Umbilical cord (tissue), 2 donors: Measurements from ENCODE around the gene OR2F2. TPM values are rescaled to one million over a fixed set of nuclear protein-coding genes. Genes with fewer than 3 reads are reported as not detected.

Source experiments
- DNase-seq: peaks from one replicate; pipeline ENCODE4 v3.0.0-alpha.2; 2015; ENCODE audit warnings: low spot score
- total RNA-seq: library from RNA; depleted of rRNA; stranded (reverse); fragments of >200 nt; gene quantifications from one replicate; pipeline ENCODE4 v1.2.3, GENCODE V29; 2014; ENCODE audit warnings: low replicate concordance; ENCODE audit not compliant: insufficient read depth

Gene OR2F2
- total RNA-seq, 1 donor from 2014 or later: 2.9 TPM

DNA sequence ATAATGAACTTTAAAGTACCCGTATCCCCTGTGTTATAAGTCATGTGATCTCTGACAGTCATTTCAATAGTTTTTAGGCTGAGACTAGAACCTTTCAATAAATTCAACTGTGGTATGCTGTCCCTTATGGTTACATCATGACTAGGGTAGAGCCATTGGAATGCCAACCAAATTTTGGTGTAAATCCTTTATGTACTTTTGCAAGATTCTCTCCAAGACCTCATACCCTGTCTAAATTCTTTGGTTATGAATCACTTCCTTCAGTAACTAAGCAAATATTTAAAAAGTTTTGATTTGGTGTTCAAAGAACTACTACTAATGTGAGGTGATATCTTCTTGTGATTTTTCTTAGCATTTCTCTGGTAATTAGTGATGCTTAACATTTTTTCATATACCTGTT is 44.3 kb downstream of the OR2F2 start:
- DNase-seq: peak; percentile 2

DNA sequence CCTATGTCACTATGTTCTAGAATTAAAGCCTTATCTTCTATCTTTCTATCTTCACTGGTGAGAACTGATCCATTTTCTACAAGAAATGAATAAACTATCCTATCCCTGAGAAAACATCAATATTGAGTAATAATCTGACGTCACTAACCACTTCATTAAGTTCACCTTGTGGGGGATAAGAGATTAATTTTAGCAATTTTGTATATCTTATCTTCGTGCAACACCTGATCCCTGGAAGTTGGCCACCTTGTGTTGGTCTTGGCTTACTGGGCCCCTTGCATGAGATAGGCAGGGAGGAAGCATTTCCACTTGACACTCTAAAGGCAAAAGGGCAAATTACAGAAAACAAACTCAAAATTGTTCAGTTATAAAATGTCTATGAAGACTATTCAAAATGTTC is 45.0 kb downstream of the OR2F2 start:
- DNase-seq: no peak

DNA sequence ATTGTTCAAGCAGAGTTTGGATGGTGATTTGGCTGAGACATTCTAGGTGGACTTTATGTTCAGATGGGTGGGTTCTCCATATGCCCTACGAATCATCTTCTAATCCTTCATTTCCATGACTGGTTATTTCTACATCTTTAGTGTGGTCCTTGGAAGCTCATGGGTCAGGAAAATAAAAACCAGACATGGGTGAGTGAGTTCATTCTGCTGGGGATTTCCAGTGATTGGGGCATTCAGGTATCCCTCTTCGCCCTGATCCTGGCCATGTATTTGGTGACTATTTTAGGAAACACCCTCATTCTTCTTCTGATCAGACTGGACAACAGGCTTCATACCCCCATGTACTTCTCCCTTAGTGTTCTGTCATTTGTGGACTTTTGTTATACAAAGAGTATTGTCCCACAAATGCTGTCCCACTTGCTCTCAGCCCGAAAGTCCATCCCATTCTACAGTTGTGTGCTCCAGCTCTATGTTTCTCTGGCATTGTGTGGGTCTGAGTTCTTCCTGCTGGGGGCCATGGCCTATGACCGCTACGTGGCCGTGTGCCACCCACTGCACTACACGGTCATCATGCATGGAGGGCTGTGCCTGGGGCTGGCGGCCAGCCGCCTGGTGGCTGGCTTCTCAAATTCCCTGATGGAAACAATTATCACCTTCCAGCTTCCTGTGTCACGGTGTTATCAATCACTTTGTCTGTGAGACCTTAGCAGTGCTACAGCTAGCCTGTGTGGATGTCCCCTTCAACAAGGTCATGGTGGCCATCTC is 45.9 kb downstream of the OR2F2 start:
- no peak for DNase-seq

DNA sequence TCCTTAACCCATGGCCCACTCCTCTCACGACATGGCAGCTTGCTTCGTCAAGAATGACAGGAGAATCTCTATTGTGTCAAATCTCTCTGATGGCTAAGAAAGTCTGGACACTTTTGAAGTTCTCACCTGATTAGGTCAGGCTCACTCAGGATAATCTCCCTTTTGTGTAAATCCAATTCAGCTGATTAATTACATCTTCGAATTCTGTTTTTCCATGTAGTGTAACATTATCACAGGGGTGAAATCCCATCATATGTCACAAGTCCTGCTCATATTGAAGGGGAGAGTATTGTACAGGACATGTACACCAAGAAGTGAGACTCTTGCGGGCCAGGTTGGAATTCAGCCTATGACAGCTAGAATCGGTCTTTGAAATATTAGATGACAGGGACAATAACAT is 48.9 kb downstream of the OR2F2 start:
- DNase-seq: no peak

Other genes starting within 250 kb of the OR2F2 start
- gene CTAGE6, start 177.5 kb upstream of the OR2F2 start, total RNA-seq: 20.7 TPM
- 67.7 TPM for gene TCAF1, start 33.1 kb upstream of the OR2F2 start, total RNA-seq
- gene OR2F1, start 19.6 kb downstream of the OR2F2 start, total RNA-seq: 2.6 TPM
- gene OR6B1, start 65.1 kb downstream of the OR2F2 start, total RNA-seq: 4.3 TPM
- 3.6 TPM for gene OR2A5, start 113.7 kb downstream of the OR2F2 start, total RNA-seq
- gene OR2A25, start 134.6 kb downstream of the OR2F2 start, total RNA-seq: 7.9 TPM
- 6.5 TPM for gene OR2A12, start 151.0 kb downstream of the OR2F2 start, total RNA-seq
- not detected for gene OR2A2, start 174.3 kb downstream of the OR2F2 start, total RNA-seq
- gene OR2A14, start 187.9 kb downstream of the OR2F2 start, total RNA-seq: 3.4 TPM
- 17.8 TPM for gene CTAGE4, start 248.2 kb downstream of the OR2F2 start, total RNA-seq